PC-3 (cell line): Measurements from ENCODE around the gene FCRL5. TPM values are rescaled to one million over a fixed set of nuclear protein-coding genes. Genes with fewer than 3 reads are reported as not detected.

Experiments used
- ATAC-seq: fragments of 200-7000 bp; cut with Tn5 transposase; 2 replicates; pipeline ENCODE4 v1.9.1; 2020; ENCODE audit warnings: mild to moderate bottlenecking, moderate library complexity
- BruUV-seq: library from RNA; stranded (reverse); fragments of 400-500 nt; replicated peaks from 2 replicates; lab custom pipeline; 2021; lab: Mats Ljungman, UMichigan
- CTCF ChIA-PET: fragments of 300-600 bp; sonication (Branson Sonifier 250); formaldehyde crosslinking; loops from one replicate; lab custom pipeline; 2022; ENCODE audit warnings: antibody characterized with exemption; lab: Charles Lee
- POLR2A ChIA-PET: fragments of 300-600 bp; sonication (Branson Sonifier 250); formaldehyde crosslinking; loops from one replicate; lab custom pipeline; 2022; ENCODE audit warnings: antibody characterized with exemption; ENCODE audit not compliant: unreplicated experiment; lab: Charles Lee
- DNase-seq: peaks from one replicate; pipeline ENCODE4 v3.0.0-alpha.2; 2015
- H2AFZ ChIP-seq: fragments of 300-600 bp; sonication (generic); 2 replicates; pipeline ENCODE4 v1.6.0; 2016; ENCODE audit warnings: antibody characterized with exemption, low read length
- H3F3A ChIP-seq: fragments of 300-600 bp; sonication (generic); one replicate; pipeline ENCODE4 v1.6.0; 2017; ENCODE audit warnings: antibody characterized with exemption, low read length, control low read depth, mild to moderate bottlenecking; ENCODE audit not compliant: unreplicated experiment
- H3K27ac ChIP-seq: fragments of 300-600 bp; sonication (generic); 2 replicates; pipeline ENCODE4 v1.5.1; 2016; ENCODE audit warnings: mild to moderate bottlenecking, low read length
- H3K27me3 ChIP-seq: fragments of 300-600 bp; sonication (generic); 2 replicates; pipeline ENCODE4 v1.6.1; 2016; ENCODE audit warnings: low read length, mixed read lengths
- H3K36me3 ChIP-seq: fragments of 300-600 bp; sonication (generic); 2 replicates; pipeline ENCODE4 v1.6.1; 2016; ENCODE audit warnings: low read depth, mixed run types, low read length, mixed read lengths
- H3K4me1 ChIP-seq: fragments of 300-600 bp; sonication (generic); 2 replicates; pipeline ENCODE4 v1.5.1; 2016; ENCODE audit warnings: low read length; ENCODE audit not compliant: insufficient read depth
- H3K4me2 ChIP-seq: fragments of 300-600 bp; sonication (generic); 2 replicates; pipeline ENCODE4 v1.6.0; 2016; ENCODE audit warnings: low read length
- H3K4me3 ChIP-seq: fragments of 300-600 bp; sonication (generic); 2 replicates; pipeline ENCODE4 v1.5.1; 2016; ENCODE audit warnings: mild to moderate bottlenecking, low read length, mixed read lengths
- H3K79me2 ChIP-seq: fragments of 300-600 bp; sonication (generic); 2 replicates; pipeline ENCODE4 v1.6.1; 2017; ENCODE audit warnings: low read length, mixed read lengths
- H3K9ac ChIP-seq: fragments of 300-600 bp; sonication (generic); 2 replicates; pipeline ENCODE4 v1.6.0; 2016; ENCODE audit warnings: mild to moderate bottlenecking, low read length
- H3K9me2 ChIP-seq: fragments of 300-600 bp; sonication (generic); replicated peaks from 2 replicates; pipeline ENCODE4 v1.6.1; 2016; ENCODE audit warnings: mixed run types, low read length, mixed read lengths
- H3K9me3 ChIP-seq: fragments of 300-600 bp; sonication (generic); 2 replicates; pipeline ENCODE4 v1.6.1; 2016; ENCODE audit warnings: low read length, mixed read lengths
- H4K20me1 ChIP-seq: fragments of 300-600 bp; sonication (generic); 2 replicates; pipeline ENCODE4 v1.6.1; 2016; ENCODE audit warnings: low read length, mixed read lengths
- CTCF ChIP-seq: fragments of 300-600 bp; sonication (generic); conservative IDR thresholded peaks from 2 replicates; pipeline ENCODE4 v1.5.1; 2017; ENCODE audit warnings: antibody characterized with exemption, low read depth, mild to moderate bottlenecking, low read length
- EZH2 ChIP-seq: fragments of 300-600 bp; sonication (generic); IDR thresholded peaks from one replicate; pipeline ENCODE4 v1.6.1; 2017; ENCODE audit warnings: antibody characterized with exemption, mild to moderate bottlenecking, low read length; ENCODE audit not compliant: unreplicated experiment
- EZH2phosphoT487 ChIP-seq: fragments of 300-600 bp; sonication (generic); IDR thresholded peaks from 2 replicates; pipeline ENCODE4 v1.6.1; 2018; ENCODE audit warnings: mild to moderate bottlenecking, antibody characterized with exemption, low read length, borderline replicate concordance
- intact Hi-C: fragments of 100-400 bp; cut with micrococcal nuclease; formaldehyde crosslinking; loops from 2 replicates; pipeline ENCODE4 v1.9.0; 2023
- total RNA-seq: library from RNA; depleted of rRNA; stranded (reverse); fragments of >200 nt; gene quantifications from 2 replicates; pipeline ENCODE4 v1.2.3, GENCODE V29; 2014

Gene FCRL5
- total RNA-seq, 1 experiment from 2014 or later: not detected

- DNase-seq: no peak
- Histone ChIP-seq H3K4me1 (no peaks in the 10 kb centered on the region), H3K9ac (no peak overlapping the region), H3K4me2 (no peak overlapping the region), H2AFZ (no peak overlapping the region), H3F3A (no peaks in the 10 kb centered on the region), H3K79me2 (no peaks in the 10 kb centered on the region), H3K4me3 (no peak overlapping the region), H3K27ac (no peak overlapping the region), H4K20me1 (no peaks in the 10 kb centered on the region), H3K36me3 (no peaks in the 10 kb centered on the region), H3K9me2 (no peaks in the 10 kb centered on the region), H3K9me3 (no peaks in the 10 kb centered on the region), H3K27me3 (peaks cover 35% of the 10 kb centered on the region)
- BruUV-seq: no TSS peak
- TF ChIP-seq EZH2phosphoT487 (no peak), CTCF (no peak), EZH2 (no peak)
- ChIA-PET CTCF (no interaction called here), POLR2A (no interaction called here)
- ATAC-seq: no peak
- intact Hi-C loops: no loop called here
Observed at GRCh38 chr1:157471531-157471930, 80.8 kb downstream of the FCRL5 start.

GRCh38 chr1:157469752-157470675 lies 82.3 kb downstream of the FCRL5 start:
- POLR2A ChIA-PET: no interaction called here
- Histone ChIP-seq H4K20me1 (no peaks in the 10 kb centered on the region), H3K9me3 (no peaks in the 10 kb centered on the region), H3K4me3 (no peak overlapping the region), H3F3A (no peaks in the 10 kb centered on the region), H3K27me3 (peaks cover 35% of the 10 kb centered on the region), H3K36me3 (no peaks in the 10 kb centered on the region), H3K4me2 (no peak overlapping the region), H3K27ac (no peak overlapping the region), H3K9me2 (no peaks in the 10 kb centered on the region), H3K4me1 (no peaks in the 10 kb centered on the region), H3K9ac (no peak overlapping the region), H3K79me2 (no peaks in the 10 kb centered on the region), H2AFZ (no peak overlapping the region)
- DNase-seq (no peak), ATAC-seq (no peak)
- BruUV-seq: no TSS peak
- CTCF ChIA-PET: no interaction called here
- TF ChIP-seq EZH2: no peak
- no peak for TF ChIP-seq EZH2phosphoT487
- TF ChIP-seq CTCF: no peak
- intact Hi-C loops: no loop called here

- CTCF ChIA-PET: no interaction called here
- no peak for TF ChIP-seq CTCF
- TF ChIP-seq EZH2: no peak
- TF ChIP-seq EZH2phosphoT487: no peak
- H3K4me1 ChIP-seq: no peaks in the 10 kb centered on the region
- peaks cover 35% of the 10 kb centered on the region for H3K27me3 ChIP-seq
- H3K9me2 ChIP-seq: no peaks in the 10 kb centered on the region
- H2AFZ ChIP-seq: no peak overlapping the region
- no peaks in the 10 kb centered on the region for H3K9me3 ChIP-seq
- H3K4me3 ChIP-seq: no peak overlapping the region
- intact Hi-C loops: no loop called here
- no peak overlapping the region for H3K9ac ChIP-seq
- no peaks in the 10 kb centered on the region for H4K20me1 ChIP-seq
- no peak for ATAC-seq
- BruUV-seq: no TSS peak
- no peaks in the 10 kb centered on the region for H3F3A ChIP-seq
- no peak overlapping the region for H3K27ac ChIP-seq
- POLR2A ChIA-PET: no interaction called here
- H3K79me2 ChIP-seq: no peaks in the 10 kb centered on the region
- no peaks in the 10 kb centered on the region for H3K36me3 ChIP-seq
- no peak overlapping the region for H3K4me2 ChIP-seq
- DNase-seq: no peak
Observed at GRCh38 chr1:157469300-157469699, 83.0 kb downstream of the FCRL5 start.
